Stimulated activated CD8-positive, alpha-beta memory T cell treated with anti-CD3 and anti-CD28 coated beads, Interleukin-12 subunit alpha, Interleukin-12 subunit beta, amount 100 ng/mL, for 24 hours (primary cell): ENCODE measurements around the gene NCEH1.
"Not testable (repeated sequence)": the region's sequence is repeated elsewhere in the genome, so short reads cannot be mapped to it uniquely, and the experiment has no call there.

Experiments
- DNase-seq: peaks from one replicate; pipeline ENCODE4 v3.0.0-alpha.2; 2020; ENCODE audit errors: extremely low read depth

NCEH1 gene, protein sequence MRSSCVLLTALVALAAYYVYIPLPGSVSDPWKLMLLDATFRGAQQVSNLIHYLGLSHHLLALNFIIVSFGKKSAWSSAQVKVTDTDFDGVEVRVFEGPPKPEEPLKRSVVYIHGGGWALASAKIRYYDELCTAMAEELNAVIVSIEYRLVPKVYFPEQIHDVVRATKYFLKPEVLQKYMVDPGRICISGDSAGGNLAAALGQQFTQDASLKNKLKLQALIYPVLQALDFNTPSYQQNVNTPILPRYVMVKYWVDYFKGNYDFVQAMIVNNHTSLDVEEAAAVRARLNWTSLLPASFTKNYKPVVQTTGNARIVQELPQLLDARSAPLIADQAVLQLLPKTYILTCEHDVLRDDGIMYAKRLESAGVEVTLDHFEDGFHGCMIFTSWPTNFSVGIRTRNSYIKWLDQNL

DNA sequence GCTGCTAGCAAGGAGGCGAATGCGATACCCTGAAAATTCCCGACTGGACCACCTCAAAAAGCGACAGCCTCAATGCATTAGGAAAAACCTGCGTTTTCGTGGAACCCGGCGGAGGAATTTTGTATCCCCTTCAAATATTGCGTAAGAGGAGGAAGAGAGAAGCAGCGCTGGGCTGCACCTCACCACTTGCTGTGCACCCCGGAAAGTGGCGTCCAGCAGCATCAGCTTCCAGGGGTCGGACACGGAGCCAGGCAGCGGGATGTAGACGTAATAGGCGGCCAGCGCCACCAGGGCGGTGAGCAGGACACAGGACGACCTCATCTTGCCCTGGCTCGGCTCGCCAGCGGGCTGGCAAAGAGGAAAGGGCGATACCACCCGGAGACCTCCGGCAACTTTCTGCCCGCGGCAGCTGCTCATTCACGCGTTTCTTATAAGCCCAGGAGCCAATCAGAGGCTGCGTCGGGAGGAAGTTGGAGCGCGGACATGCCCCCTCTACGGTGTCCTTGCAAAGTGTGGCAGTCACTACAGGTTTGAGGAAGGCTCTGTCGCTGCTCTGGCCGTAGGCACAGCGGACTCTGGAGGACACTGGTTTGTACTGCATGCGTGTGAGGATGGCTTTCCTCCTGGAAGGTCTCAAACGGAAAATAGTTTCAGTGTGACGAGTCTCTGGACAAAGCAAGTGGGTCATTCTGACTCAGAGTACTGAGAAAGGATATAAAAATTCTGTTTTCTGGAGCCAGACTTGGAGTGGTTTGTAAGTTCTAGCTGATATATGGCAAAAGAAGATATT is at the start of gene NCEH1:
Gene NCEH1, minus strand, starts transcription at position 404 of the 790 bp plus-strand sequence. Its CDS starts 83 bp downstream, at position 321.
- DNase-seq, result peak; percentile 42

DNA sequence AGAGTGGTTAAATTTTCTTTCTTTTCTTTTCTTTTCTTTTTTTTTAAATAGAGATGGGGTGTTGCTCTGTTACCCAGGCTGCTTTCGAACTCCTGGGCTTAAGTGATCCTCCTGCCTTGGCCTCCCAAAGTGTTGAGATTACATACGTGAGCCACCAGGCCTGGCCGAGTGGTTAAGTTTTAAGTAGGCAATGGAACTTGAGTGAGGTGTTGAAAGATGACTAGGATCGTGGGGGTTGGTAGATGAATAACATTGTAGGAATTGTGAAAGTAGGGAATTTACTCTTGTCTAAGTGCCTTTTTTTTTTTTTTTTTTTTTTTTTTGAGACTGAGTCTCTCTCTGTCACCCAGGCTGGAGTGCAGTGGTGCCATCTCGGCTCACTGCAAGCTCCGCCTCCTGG is 49.5 kb upstream of the NCEH1 start:
- DNase-seq, result not testable (repeated sequence)

DNA sequence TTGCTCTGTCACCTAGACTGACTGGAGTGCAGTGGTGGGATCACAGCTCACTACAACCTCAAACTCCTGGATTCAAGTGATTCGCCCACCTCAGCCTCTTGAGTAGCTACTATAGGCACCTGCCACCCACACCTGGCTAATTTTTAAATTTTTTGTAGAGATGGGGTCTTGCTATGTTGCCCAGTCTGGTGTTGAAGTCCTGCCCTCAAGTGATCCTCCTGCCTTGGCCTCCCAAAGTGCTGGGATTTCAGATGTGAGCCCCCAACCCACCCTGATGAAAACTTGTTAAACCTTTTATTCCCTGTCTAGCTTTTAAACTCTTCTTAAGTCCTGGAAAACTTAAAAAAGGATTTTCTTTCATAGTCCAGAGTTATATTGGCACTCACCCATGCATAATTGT is 42.3 kb upstream of the NCEH1 start:
- no peak for DNase-seq

- no peak for DNase-seq
These were observed 41.8 kb upstream of the NCEH1 start for GRCh38 chr3:172752651-172753050.

DNA sequence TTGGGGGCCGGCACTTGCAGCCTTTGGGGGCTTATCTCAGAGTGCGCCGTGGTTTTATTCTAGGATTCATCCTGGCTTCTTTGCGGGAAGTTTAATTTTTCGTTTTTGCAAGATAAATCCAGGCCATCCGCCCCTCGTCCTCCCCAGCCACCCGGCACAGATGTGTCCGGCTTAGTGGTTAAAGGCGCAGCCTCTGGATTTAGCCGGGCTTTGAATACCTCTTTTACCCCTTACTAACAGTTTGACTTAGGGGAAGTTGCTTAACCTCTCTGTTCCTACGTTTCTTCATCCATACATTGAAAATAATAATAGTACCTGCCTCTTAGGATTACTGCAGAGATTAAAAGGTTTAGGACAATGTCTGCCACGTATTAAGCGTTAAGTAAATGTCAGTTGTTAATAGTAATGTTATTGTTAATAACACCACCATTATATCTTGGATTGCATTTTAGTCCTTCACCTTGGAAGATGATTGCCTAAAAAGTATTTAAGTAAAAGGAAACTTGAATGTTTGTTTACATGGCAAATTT is 40.4 kb upstream of the NCEH1 start:
- no peak for DNase-seq

- DNase-seq, result peak; percentile 96
These were observed 39.7 kb upstream of the NCEH1 start, which contains the start of gene ECT2 for GRCh38 chr3:172750368-172751174. Gene ECT2 (plus strand): TSS chr3:172750726. CDS start chr3:172754531, 3,805 bp downstream.

- no peak for DNase-seq
These were observed 39.2 kb upstream of the NCEH1 start for GRCh38 chr3:172750069-172750367.

DNA sequence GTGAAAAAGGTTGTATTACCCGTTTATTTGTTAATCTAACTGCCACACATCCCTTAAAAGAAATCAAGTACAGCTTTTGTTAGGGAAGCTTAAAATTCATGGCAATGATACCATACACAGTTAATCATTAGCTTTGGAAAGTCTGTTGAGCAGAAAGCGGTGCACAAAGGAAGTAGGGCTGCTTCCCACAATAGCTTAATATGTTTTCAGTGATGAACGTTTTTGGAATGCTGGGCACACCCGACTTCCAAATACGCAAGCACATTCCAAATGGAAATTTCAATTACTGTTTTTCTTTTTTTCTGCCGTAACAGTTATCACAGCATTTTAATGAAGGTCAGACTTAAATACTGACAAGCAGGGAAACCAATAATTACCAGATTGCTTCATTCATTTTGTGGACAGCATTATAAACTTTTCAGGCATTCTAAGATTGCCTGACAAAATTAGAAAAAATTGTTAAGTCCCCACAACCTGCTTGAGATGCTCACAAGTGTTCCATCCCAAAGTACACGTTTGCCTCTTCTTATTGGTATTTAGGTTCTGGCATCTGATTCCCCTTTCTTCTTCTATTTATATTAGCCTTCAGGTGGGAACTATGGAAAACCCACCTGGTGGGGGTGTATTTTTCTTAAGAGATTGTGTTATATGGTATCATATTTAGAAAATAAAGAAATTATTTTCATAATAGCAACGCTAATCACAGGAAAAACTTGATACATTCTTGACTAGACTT is 38.5 kb upstream of the NCEH1 start:
- DNase-seq, result no peak

DNA sequence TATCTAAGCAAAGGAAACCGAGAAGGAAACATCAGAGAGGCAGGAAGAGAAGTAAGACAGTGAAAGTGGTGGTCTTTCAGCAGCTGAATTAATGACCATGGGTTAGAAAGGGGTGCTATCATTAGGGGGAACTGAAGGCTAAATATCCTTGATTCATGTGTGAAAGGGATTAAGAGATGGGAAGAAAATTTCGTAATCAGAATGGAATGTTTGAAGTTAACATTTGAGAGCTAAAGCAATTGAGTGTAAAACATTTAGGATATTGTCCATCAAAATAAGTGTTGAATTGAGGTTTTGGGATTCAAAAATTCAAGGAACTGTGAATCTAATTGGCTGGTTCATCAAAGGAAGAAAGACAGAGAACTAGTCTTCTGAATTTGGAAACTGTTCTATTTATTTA is 35.6 kb upstream of the NCEH1 start:
- DNase-seq, result no peak

GRCh38 chr3:172739462-172739861 is 28.6 kb upstream of the NCEH1 start:
- no peak for DNase-seq

GRCh38 chr3:172735014-172735413 is 24.1 kb upstream of the NCEH1 start:
- no peak for DNase-seq

- no peak for DNase-seq
These were observed 15.5 kb upstream of the NCEH1 start for GRCh38 chr3:172726380-172726779.

- DNase-seq, result not testable (repeated sequence)
These were observed 11.7 kb upstream of the NCEH1 start for GRCh38 chr3:172722536-172723040.

DNA sequence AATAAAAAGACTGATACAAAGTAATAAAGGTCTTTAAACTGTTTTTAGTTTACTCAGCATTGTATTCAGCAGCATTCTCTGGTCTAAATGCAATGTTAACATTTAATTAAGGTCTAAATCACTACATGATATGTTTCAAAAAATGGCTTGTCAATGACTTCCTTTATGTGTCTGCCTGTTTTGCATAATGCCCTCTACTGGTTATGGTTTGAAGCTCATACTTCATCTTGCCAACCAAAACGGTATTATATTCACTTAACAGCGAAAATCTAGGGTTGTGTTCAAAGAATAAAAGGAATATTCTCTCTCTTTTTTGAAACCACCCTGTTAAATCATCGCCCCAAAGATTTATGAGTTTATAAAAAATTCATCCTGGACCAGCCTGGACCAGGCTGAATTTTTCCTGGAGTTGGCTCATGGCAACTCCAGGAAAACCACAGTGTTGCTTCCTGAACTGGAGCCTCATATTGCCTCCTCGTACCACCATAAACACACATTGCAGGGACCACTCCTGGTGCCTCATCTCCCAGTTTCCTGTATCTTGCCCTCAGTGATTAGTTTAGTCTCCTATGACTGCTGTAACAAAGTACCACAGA is 6.7 kb upstream of the NCEH1 start:
- no peak for DNase-seq

- no peak for DNase-seq
These were observed 5.6 kb upstream of the NCEH1 start for GRCh38 chr3:172716476-172716875.

- DNase-seq, result no peak
These were observed 2.4 kb upstream of the NCEH1 start for GRCh38 chr3:172713316-172713715.

DNA sequence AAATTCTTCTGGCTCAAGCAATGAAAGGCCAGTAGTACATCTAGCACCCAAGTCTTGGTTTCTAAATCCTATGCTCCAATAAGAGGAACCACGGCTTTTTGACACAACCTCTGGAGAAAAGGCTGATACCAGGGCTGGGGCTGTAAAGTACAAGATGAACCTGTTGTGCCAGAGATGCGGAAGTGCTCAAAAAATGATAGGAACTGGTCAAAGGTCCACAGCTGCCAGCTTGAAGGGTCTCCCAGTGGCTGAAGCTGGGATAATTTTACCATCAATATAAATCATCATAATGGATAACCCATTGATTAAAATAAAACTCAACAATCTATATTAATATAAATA is 558 bp upstream of the NCEH1 start:
- DNase-seq, result no peak

- no peak for DNase-seq
These were observed 848 bp downstream of the NCEH1 start for GRCh38 chr3:172709774-172710663.

DNA sequence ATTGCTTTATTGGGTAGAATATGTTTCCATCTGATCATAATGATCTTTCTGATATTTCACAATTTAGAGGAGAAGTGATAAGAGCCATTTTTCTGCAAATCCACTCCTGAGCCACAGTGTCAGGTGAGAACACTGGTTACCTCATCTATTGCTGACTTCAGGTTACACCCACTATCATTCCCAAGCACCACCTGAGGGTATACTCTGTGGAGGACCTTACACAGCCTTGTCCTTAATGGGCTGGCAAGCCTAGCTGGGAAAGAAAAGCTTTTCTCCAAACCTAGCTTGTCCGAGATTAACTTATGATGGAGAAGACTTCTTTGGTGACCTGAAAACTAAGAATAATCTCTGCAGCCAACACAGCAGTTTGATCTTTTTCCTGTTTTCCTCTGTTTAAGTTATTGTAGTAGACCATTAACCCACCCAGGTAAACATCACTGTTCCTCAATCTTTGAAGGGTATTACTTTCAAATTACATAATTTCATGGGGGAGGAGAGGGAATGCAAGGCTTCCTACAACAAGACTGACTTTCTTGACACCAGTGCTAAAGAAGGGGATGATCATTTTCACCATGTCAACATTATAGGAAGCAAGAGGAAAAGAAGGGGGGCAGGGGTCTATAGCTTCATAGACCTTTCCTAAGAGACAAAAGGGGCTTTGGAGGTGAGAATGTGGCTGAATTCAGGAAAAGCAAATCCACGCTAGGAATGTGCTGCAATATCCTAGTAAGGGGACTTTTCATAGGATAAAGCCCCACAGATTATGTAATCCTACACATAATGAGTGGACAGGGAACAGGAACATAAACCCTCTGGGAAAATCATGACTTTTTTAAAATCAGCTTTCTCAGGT is 1.7 kb downstream of the NCEH1 start:
- no peak for DNase-seq
